Mesendoderm (in vitro differentiated cells): ENCODE measurements around the gene SRPK2.
A peak's percentile ranks its signal among the peaks of the same experiment; 100 is the strongest.
"Not testable (repeated sequence)": the region's sequence is repeated elsewhere in the genome, so short reads cannot be mapped to it uniquely, and the experiment has no call there.

ENCODE experiments used
- DNase-seq: peaks from one replicate; pipeline ENCODE4 v3.0.0; 2013
- H2AK5ac ChIP-seq: 2 replicates; pipeline ENCODE4 v1.6.1; 2013; ENCODE audit warnings: low read length, inconsistent platforms
- H2BK120ac ChIP-seq: 2 replicates; pipeline ENCODE4 v1.6.1; 2013; ENCODE audit warnings: low read depth, mild to moderate bottlenecking, low read length, moderate library complexity, mixed read lengths
- H2BK15ac ChIP-seq: replicated peaks from 2 replicates; pipeline ENCODE4 v1.6.1; 2013; ENCODE audit warnings: low read depth, mild to moderate bottlenecking, moderate library complexity
- H2BK5ac ChIP-seq: 2 replicates; pipeline ENCODE4 v1.6.1; 2013; ENCODE audit warnings: low read length, inconsistent platforms
- H3K18ac ChIP-seq: 2 replicates; pipeline ENCODE4 v1.6.1; 2013; ENCODE audit warnings: mild to moderate bottlenecking, low read length, mixed read lengths
- H3K23ac ChIP-seq: one replicate; pipeline ENCODE4 v1.6.1; 2013; ENCODE audit warnings: low read length
- H3K27ac ChIP-seq: 2 replicates; pipeline ENCODE4 v1.5.1; 2013; ENCODE audit warnings: low read depth, mild to moderate bottlenecking, inconsistent platforms, low read length, moderate library complexity
- H3K27me3 ChIP-seq: 2 replicates; pipeline ENCODE4 v1.6.1; 2013; ENCODE audit warnings: low read length, control low read depth, mild to moderate bottlenecking, inconsistent platforms; ENCODE audit not compliant: insufficient read depth, poor library complexity
- H3K36me3 ChIP-seq: 2 replicates; pipeline ENCODE4 v1.6.1; 2013; ENCODE audit warnings: low read length, inconsistent platforms; ENCODE audit not compliant: control insufficient read depth, insufficient read depth
- H3K4ac ChIP-seq: one replicate; pipeline ENCODE4 v1.6.1; 2013; ENCODE audit warnings: low read depth, mild to moderate bottlenecking, low read length, moderate library complexity
- H3K4me1 ChIP-seq: 2 replicates; pipeline ENCODE4 v1.6.1; 2013; ENCODE audit warnings: low read depth, low read length, inconsistent platforms; ENCODE audit not compliant: control insufficient read depth
- H3K4me2 ChIP-seq: 2 replicates; pipeline ENCODE4 v1.6.1; 2013; ENCODE audit warnings: low read length
- H3K4me3 ChIP-seq: 2 replicates; pipeline ENCODE4 v1.5.1; 2013; ENCODE audit warnings: mild to moderate bottlenecking, low read length
- H3K56ac ChIP-seq: one replicate; pipeline ENCODE4 v1.6.1; 2013; ENCODE audit warnings: low read length
- H3K79me1 ChIP-seq: 2 replicates; pipeline ENCODE4 v1.6.1; 2013; ENCODE audit warnings: low read length, inconsistent platforms
- H3K79me2 ChIP-seq: 2 replicates; pipeline ENCODE4 v1.6.1; 2013; ENCODE audit warnings: mild to moderate bottlenecking, low read length; ENCODE audit not compliant: control insufficient read depth, insufficient read depth
- H3K9ac ChIP-seq: 2 replicates; pipeline ENCODE4 v1.6.1; 2013; ENCODE audit warnings: low read length, inconsistent platforms
- H4K5ac ChIP-seq: one replicate; pipeline ENCODE4 v1.6.1; 2013; ENCODE audit warnings: low read length
- H4K8ac ChIP-seq: one replicate; pipeline ENCODE4 v1.6.1; 2013; ENCODE audit warnings: low read depth, mild to moderate bottlenecking, control low read depth, low read length, moderate library complexity
- WGBS: extraction: QIAGEN DNeasy Blood & Tissue Kit; methylation state at CpG from one replicate; pipeline ENCODE4 v1.1.7; 2013; ENCODE audit warnings: low lambda C conversion rate, missing lambda C conversion rate; ENCODE audit not compliant: insufficient coverage; ENCODE audit errors: extremely low coverage; 5-methylcytosine and 5-hydroxymethylcytosine counted together

Gene SRPK2

DNA sequence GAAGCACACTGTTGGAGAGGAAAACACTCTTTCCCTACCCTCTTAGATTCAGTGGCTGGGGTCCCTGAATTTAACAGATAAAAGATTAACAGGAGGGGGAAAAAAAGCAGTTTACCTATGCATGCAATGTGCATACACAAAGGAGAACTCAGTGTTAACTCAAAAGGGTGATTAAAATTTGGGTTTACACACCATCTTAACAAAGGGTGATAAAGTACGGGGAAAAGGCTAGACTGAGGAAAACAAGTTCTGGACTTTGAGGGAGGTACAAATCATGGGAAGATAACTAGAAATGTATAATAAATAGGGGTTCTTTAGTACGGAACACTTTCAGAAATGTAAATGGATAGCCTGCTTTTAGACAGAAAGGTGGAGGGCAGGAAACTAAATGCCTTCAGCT lies 83.1 kb downstream of the SRPK2 start:
- no CpG with 5 or more reads among the region's 2 CpGs for WGBS
- no peak overlapping the region for H3K23ac ChIP-seq
- peaks cover 7% of the 10 kb centered on the region for H3K79me1 ChIP-seq
- no peak overlapping the region for H3K4me3 ChIP-seq
- no peak overlapping the region for H3K4me2 ChIP-seq
- no peak overlapping the region for H3K4ac ChIP-seq
- H3K18ac ChIP-seq: no peak overlapping the region
- H4K8ac ChIP-seq: no peak overlapping the region
- H3K27ac ChIP-seq: no peak overlapping the region
- no peak overlapping the region for H2BK15ac ChIP-seq
- no peak overlapping the region for H3K9ac ChIP-seq
- no peak overlapping the region for H4K5ac ChIP-seq
- no peaks in the 10 kb centered on the region for H3K27me3 ChIP-seq
- peaks cover 2% of the 10 kb centered on the region for H3K4me1 ChIP-seq
- no peak overlapping the region for H2AK5ac ChIP-seq
- no peaks in the 10 kb centered on the region for H3K36me3 ChIP-seq
- no peak overlapping the region for H2BK120ac ChIP-seq
- H3K79me2 ChIP-seq: peaks cover 5% of the 10 kb centered on the region
- no peak for DNase-seq
- H3K56ac ChIP-seq: no peak overlapping the region
- H2BK5ac ChIP-seq: no peak overlapping the region

DNA sequence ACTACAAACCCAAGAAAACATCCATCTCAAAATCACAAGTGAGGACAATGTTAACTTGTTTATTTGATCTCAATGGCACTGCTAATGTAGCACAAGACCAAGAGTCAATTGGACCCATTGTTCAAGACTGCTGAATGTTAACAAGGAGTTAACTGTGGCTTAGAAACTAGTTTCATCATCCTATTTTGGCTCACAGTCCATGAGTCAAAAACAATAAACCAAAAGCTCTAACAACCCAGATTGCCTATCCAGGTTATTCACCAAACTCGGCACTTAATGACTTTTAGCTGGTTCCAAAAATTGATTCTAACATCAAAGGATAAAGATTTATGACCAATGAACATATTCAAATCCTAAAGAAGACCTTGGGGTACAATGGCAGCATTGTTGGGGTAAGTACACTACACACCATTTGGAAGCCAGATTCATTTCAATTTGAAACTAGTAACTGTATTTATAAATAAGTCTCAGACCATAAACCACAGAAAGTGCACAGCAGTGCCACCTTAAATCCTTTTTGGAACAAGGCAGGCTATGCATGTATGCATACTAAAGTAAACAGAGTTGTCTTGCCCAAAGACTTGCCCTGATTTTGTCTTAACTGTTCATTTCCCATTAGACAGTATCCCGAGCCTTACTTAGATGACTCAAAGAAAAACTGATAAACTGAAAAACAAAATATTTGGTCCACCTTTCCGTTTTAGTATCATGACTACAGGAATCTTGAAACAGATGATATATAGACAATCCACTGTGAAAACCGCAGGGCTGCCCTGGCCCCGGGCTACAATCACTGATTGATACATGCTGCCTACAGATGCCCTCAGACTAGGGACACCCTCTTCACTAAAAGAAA lies 84.5 kb downstream of the SRPK2 start:
- Histone ChIP-seq H3K4me2 (no peak overlapping the region), H3K4me3 (no peak overlapping the region), H2BK5ac (no peak overlapping the region), H3K36me3 (no peaks in the 10 kb centered on the region), H3K23ac (no peak overlapping the region), H3K18ac (no peak overlapping the region), H4K8ac (no peak overlapping the region), H3K79me1 (peaks cover 6% of the 10 kb centered on the region), H3K9ac (no peak overlapping the region), H3K56ac (no peak overlapping the region), H3K27me3 (no peaks in the 10 kb centered on the region), H3K4ac (no peak overlapping the region), H2AK5ac (no peak overlapping the region), H3K27ac (no peak overlapping the region), H2BK15ac (no peak overlapping the region), H3K4me1 (no peaks in the 10 kb centered on the region), H2BK120ac (no peak overlapping the region), H4K5ac (no peak overlapping the region), H3K79me2 (peaks cover 5% of the 10 kb centered on the region)
- WGBS: no CpG with 5 or more reads among the region's 5 CpGs
- DNase-seq: peak; percentile 11

DNA sequence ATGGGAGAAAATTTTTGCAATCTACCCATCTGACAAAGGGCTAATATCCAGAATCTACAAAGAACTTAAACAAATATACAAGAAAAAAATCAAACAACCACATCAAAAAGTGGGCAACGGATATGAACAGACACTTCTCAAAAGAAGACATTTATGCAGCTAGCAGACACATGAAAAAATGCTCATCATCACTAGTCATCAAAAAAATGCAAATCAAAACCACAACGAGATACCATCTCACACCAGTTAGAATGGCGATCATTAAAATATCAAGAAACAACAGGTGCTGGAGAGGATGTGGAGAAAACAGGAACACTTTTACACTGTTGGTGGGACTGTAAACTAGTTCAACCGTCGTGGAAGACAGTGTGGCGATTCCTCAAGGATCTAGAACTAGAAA lies 88.1 kb downstream of the SRPK2 start:
- H3K27me3 ChIP-seq, H4K5ac ChIP-seq, H3K27ac ChIP-seq, H2BK5ac ChIP-seq, H3K4ac ChIP-seq, H3K79me1 ChIP-seq, H3K56ac ChIP-seq, H3K9ac ChIP-seq, H3K36me3 ChIP-seq, H2BK15ac ChIP-seq, H2AK5ac ChIP-seq, H3K23ac ChIP-seq, DNase-seq, H2BK120ac ChIP-seq, H3K4me2 ChIP-seq, H3K4me1 ChIP-seq, H3K79me2 ChIP-seq, H4K8ac ChIP-seq, H3K4me3 ChIP-seq, H3K18ac ChIP-seq: not testable (repeated sequence)
- no CpG with 5 or more reads among the region's 6 CpGs for WGBS

DNA sequence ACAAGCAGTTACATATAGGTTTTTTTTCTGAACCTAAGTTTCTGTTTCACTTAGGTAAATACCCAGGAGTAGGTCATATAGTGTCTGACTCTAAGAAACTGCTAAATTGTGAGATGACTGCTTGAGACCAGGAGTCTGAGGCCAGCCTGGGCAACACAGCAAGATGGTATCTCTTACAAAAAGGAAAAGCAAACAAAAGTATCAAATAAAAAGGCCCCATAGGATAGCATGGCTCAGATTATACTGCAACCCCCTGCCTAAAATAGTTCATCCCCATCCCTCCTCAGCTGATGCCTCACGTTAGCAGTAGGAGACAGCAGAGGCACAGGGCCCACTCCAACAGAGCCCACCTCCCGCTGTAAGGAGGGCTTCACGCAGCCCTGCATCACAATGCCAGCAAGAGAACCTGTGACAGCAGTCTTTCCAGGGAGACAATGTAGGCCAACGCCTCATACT lies 90.3 kb downstream of the SRPK2 start:
- Histone ChIP-seq H3K18ac (no peak overlapping the region), H3K79me1 (peaks cover 5% of the 10 kb centered on the region), H3K36me3 (no peaks in the 10 kb centered on the region), H3K79me2 (no peaks in the 10 kb centered on the region), H3K23ac (no peak overlapping the region), H2BK15ac (no peak overlapping the region), H4K8ac (no peak overlapping the region), H3K56ac (no peak overlapping the region), H3K27ac (no peak overlapping the region), H3K4me3 (no peak overlapping the region), H4K5ac (no peak overlapping the region), H2BK5ac (no peak overlapping the region), H3K4me2 (no peak overlapping the region), H3K27me3 (no peaks in the 10 kb centered on the region), H3K4ac (no peak overlapping the region), H2BK120ac (no peak overlapping the region), H2AK5ac (no peak overlapping the region), H3K9ac (no peak overlapping the region), H3K4me1 (no peaks in the 10 kb centered on the region)
- WGBS: no CpG with 5 or more reads among the region's 4 CpGs
- no peak for DNase-seq

DNA sequence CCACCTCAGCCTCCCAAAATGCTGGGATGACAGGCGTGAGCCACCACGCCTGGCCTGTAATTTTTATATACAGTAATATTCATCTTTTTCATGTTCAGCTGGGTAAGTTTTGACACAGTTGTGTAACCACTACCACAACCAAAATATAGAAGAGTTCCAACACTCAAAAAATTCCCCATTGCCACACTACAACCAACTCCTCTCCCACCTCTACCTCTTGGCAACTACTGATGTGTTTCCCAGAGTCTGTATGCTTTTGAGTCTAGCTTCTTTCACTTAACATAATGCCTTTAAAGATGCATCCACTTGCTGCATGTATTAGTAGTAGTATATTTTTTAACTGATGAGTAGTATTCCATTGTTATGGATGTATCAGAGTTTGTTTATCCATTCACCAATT lies 90.7 kb downstream of the SRPK2 start:
- H2AK5ac ChIP-seq: no peak overlapping the region
- no peak overlapping the region for H2BK5ac ChIP-seq
- H3K79me2 ChIP-seq: no peaks in the 10 kb centered on the region
- no peak overlapping the region for H3K4me3 ChIP-seq
- H3K4me2 ChIP-seq: no peak overlapping the region
- no peak for DNase-seq
- no peak overlapping the region for H3K23ac ChIP-seq
- H3K27ac ChIP-seq: no peak overlapping the region
- H2BK120ac ChIP-seq: no peak overlapping the region
- H3K27me3 ChIP-seq: no peaks in the 10 kb centered on the region
- WGBS: no CpG with 5 or more reads among the region's 2 CpGs
- no peaks in the 10 kb centered on the region for H3K4me1 ChIP-seq
- no peak overlapping the region for H2BK15ac ChIP-seq
- no peak overlapping the region for H3K9ac ChIP-seq
- H3K18ac ChIP-seq: no peak overlapping the region
- no peak overlapping the region for H4K8ac ChIP-seq
- no peaks in the 10 kb centered on the region for H3K36me3 ChIP-seq
- H3K4ac ChIP-seq: no peak overlapping the region
- H4K5ac ChIP-seq: no peak overlapping the region
- H3K56ac ChIP-seq: no peak overlapping the region
- peaks cover 5% of the 10 kb centered on the region for H3K79me1 ChIP-seq

DNA sequence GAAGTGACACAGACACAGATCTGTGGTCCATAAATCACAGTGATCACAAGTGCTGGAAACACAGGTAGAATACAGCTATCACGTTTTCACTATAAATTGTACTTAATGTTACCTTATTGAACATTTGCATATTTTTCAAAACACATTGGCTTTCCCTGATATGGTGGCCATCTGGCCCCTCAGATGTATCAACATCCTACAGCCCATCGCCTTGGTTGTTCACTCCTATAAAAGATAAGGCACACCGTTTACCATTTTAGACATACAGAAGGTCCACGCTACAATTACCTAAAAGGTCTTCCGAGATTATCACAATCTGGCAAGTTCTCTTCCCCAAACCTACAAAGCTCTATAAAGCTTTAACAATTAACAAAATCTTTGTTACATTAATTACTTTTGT lies 91.4 kb downstream of the SRPK2 start:
- Histone ChIP-seq H4K5ac (no peak overlapping the region), H4K8ac (no peak overlapping the region), H3K79me2 (no peaks in the 10 kb centered on the region), H3K56ac (no peak overlapping the region), H3K4ac (no peak overlapping the region), H2BK15ac (no peak overlapping the region), H3K79me1 (peaks cover 5% of the 10 kb centered on the region), H3K9ac (no peak overlapping the region), H3K27me3 (no peaks in the 10 kb centered on the region), H3K27ac (no peak overlapping the region), H3K18ac (no peak overlapping the region), H3K4me3 (no peak overlapping the region), H3K4me1 (no peaks in the 10 kb centered on the region), H2BK5ac (no peak overlapping the region), H2AK5ac (no peak overlapping the region), H3K4me2 (no peak overlapping the region), H3K36me3 (no peaks in the 10 kb centered on the region), H2BK120ac (no peak overlapping the region), H3K23ac (no peak overlapping the region)
- no peak for DNase-seq
- WGBS: no CpG with 5 or more reads among the region's 5 CpGs
